ENCODE results near the gene AQP12B. TPM values are rescaled to one million over a fixed set of nuclear protein-coding genes. Genes with fewer than 3 reads are reported as not detected.

AQP12B gene
- total RNA-seq, 1 experiment from 2014 or later: not detected

- Mint-ChIP-seq H3K9me3 (ENCODE audit: unreplicated experiment) (peaks cover 16% of the 10 kb centered on the region), H3K4me1 (ENCODE audit: low read depth, unreplicated experiment) (no peaks in the 10 kb centered on the region), H3K4me3 (ENCODE audit: unreplicated experiment) (no peak overlapping the region), H3K27ac (ENCODE audit: unreplicated experiment) (no peak overlapping the region), H3K36me3 (ENCODE audit: insufficient read depth, unreplicated experiment) (no peaks in the 10 kb centered on the region), H3K27me3 (ENCODE audit: insufficient read depth, unreplicated experiment) (peaks cover 3% of the 10 kb centered on the region)
- BruUV-seq (replicated peaks): no TSS peak
- POLR2A ChIA-PET: no interaction called here
- no peak for DNase-seq
- no peaks in the 10 kb centered on the region for H3K27me3 ChIP-seq (replicated peaks; ENCODE audit: control insufficient read depth, insufficient read depth, low read length)
- CTCF ChIA-PET: interaction anchor here (0.6 kb wide), 1 partner anchor 10 kb away, joined by 4 read pairs; no protein-coding TSS in a partner anchor
- no peak for TF ChIP-seq CTCF (IDR thresholded peaks at IDR 0.05; ENCODE audit: insufficient read depth in 1 of 2, low read depth in 1 of 2, low read length in 1 of 2, severe bottlenecking in 1 of 2, unreplicated experiment in 1 of 2)
- H3K4me3 ChIP-seq (ENCODE audit: low read depth, low read length): no peak overlapping the region
- 0 out of 2 replicates have a peak, but pooled peaks cover 3% of the 10 kb centered on the region for H3K9me3 ChIP-seq
- intact Hi-C loops (cut with micrococcal nuclease; ENCODE audit: unreplicated experiment): no loop called here
- no peaks in the 10 kb centered on the region for H3K4me1 ChIP-seq
- H3K36me3 ChIP-seq (ENCODE audit: control insufficient read depth, insufficient read depth, low read length): no peaks in the 10 kb centered on the region
These were observed 45.4 kb downstream of the AQP12B start for GRCh38 chr2:240637116-240637900.

GRCh38 chr2:240636563-240637115 lies 46.0 kb downstream of the AQP12B start:
- Histone ChIP-seq H3K4me3 (ENCODE audit: low read depth, low read length) (no peak overlapping the region), H3K4me1 (no peaks in the 10 kb centered on the region), H3K9me3 (0 out of 2 replicates have a peak, but pooled peaks cover 3% of the 10 kb centered on the region), H3K36me3 (ENCODE audit: control insufficient read depth, insufficient read depth, low read length) (no peaks in the 10 kb centered on the region), H3K27me3 (replicated peaks; ENCODE audit: control insufficient read depth, insufficient read depth, low read length) (no peaks in the 10 kb centered on the region)
- CTCF ChIA-PET: no interaction called here
- POLR2A ChIA-PET: no interaction called here
- intact Hi-C loops (cut with micrococcal nuclease; ENCODE audit: unreplicated experiment): no loop called here
- Mint-ChIP-seq H3K27me3 (ENCODE audit: insufficient read depth, unreplicated experiment) (peaks cover 3% of the 10 kb centered on the region), H3K36me3 (ENCODE audit: insufficient read depth, unreplicated experiment) (peaks cover 4% of the 10 kb centered on the region), H3K27ac (ENCODE audit: unreplicated experiment) (no peak overlapping the region), H3K4me3 (ENCODE audit: unreplicated experiment) (no peak overlapping the region), H3K9me3 (ENCODE audit: unreplicated experiment) (peaks cover 16% of the 10 kb centered on the region), H3K4me1 (ENCODE audit: low read depth, unreplicated experiment) (no peaks in the 10 kb centered on the region)
- BruUV-seq (replicated peaks): no TSS peak
- TF ChIP-seq CTCF (IDR thresholded peaks at IDR 0.05; ENCODE audit: insufficient read depth in 1 of 2, low read depth in 1 of 2, low read length in 1 of 2, severe bottlenecking in 1 of 2, unreplicated experiment in 1 of 2): no peak
- no peak for DNase-seq

- no TSS peak for BruUV-seq (replicated peaks)
- Histone ChIP-seq H3K27me3 (replicated peaks; ENCODE audit: control insufficient read depth, insufficient read depth, low read length) (no peaks in the 10 kb centered on the region), H3K36me3 (ENCODE audit: control insufficient read depth, insufficient read depth, low read length) (no peaks in the 10 kb centered on the region), H3K4me3 (ENCODE audit: low read depth, low read length) (no peak overlapping the region), H3K4me1 (no peaks in the 10 kb centered on the region), H3K9me3 (0 out of 2 replicates have a peak, but pooled peaks cover 3% of the 10 kb centered on the region)
- no peak for TF ChIP-seq CTCF (IDR thresholded peaks at IDR 0.05; ENCODE audit: insufficient read depth in 1 of 2, low read depth in 1 of 2, low read length in 1 of 2, severe bottlenecking in 1 of 2, unreplicated experiment in 1 of 2)
- ChIA-PET CTCF (no interaction called here), POLR2A (no interaction called here)
- Mint-ChIP-seq H3K9me3 (ENCODE audit: unreplicated experiment) (peaks cover 16% of the 10 kb centered on the region), H3K36me3 (ENCODE audit: insufficient read depth, unreplicated experiment) (peaks cover 6% of the 10 kb centered on the region), H3K27me3 (ENCODE audit: insufficient read depth, unreplicated experiment) (peaks cover 3% of the 10 kb centered on the region), H3K4me3 (ENCODE audit: unreplicated experiment) (no peak overlapping the region), H3K27ac (ENCODE audit: unreplicated experiment) (no peak overlapping the region), H3K4me1 (ENCODE audit: low read depth, unreplicated experiment) (no peaks in the 10 kb centered on the region)
- intact Hi-C loops (cut with micrococcal nuclease; ENCODE audit: unreplicated experiment): no loop called here
- no peak for DNase-seq
These were observed 46.6 kb downstream of the AQP12B start for GRCh38 chr2:240635998-240636547.
